NCI-H526 (cell line): ENCODE results near the gene AMZ1.
"Not testable (repeated sequence)": the region's sequence is repeated elsewhere in the genome, so short reads cannot be mapped to it uniquely, and the experiment has no call there.

ENCODE experiments used
- DNase-seq, 2 experiments: peaks; one replicate each; lab custom pipeline; 2025; lab: John Stamatoyannopoulos, UW

The AMZ1 gene

DNA sequence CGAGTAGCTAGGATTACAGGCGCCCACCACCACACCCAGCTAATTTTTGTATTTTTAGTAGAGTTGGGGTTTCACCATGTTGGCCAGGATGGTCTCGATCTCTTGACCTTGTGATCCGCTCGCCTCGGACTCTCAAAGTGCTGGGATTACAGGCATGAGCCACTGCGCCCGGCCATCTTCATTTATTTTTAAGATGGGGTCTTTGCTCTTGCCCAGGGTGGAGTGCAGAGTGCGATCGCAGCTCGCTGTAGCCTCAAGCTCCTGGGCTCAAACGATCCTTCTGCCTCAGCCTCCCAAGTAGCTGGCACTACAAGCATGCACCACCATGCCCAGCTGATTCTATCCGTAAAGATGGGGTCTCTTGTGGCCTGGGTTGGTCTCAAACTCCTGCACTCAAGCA is 39.2 kb downstream of the AMZ1 start:
- DNase-seq = not testable (repeated sequence)

DNA sequence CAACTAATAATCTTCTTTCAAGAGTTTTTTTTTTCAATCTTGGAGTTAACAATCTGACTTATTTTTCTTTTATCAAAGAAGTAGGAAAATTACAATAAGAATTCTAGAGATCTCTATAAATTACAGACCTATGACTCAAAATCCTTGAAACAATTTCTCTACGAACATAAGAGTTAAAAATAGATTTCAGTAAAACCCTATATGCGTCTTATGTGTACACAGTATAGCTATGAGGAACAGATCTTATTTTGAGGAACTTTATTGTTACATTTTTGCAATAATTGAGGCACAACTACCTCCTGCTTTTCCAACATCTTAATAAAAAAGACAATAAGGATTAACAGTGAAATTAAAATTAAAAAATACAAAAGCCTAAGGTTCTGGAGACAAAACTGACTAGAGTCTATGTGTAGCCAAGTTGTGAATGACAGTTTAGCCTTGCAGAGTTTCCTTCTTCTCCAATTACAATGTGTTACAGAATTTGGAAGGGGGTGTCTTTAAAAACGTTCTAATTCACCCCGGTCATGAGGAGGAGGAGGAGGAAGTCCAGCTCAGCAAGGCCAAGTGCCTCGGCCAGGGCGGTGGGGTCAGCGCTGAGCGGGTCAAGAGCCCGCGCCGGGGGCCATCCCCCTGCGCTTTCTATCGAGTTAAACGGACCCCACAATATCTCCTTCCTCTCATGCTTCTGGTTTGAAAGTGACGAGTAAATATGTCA is 40.5 kb downstream of the AMZ1 start:
- no peak for DNase-seq

DNA sequence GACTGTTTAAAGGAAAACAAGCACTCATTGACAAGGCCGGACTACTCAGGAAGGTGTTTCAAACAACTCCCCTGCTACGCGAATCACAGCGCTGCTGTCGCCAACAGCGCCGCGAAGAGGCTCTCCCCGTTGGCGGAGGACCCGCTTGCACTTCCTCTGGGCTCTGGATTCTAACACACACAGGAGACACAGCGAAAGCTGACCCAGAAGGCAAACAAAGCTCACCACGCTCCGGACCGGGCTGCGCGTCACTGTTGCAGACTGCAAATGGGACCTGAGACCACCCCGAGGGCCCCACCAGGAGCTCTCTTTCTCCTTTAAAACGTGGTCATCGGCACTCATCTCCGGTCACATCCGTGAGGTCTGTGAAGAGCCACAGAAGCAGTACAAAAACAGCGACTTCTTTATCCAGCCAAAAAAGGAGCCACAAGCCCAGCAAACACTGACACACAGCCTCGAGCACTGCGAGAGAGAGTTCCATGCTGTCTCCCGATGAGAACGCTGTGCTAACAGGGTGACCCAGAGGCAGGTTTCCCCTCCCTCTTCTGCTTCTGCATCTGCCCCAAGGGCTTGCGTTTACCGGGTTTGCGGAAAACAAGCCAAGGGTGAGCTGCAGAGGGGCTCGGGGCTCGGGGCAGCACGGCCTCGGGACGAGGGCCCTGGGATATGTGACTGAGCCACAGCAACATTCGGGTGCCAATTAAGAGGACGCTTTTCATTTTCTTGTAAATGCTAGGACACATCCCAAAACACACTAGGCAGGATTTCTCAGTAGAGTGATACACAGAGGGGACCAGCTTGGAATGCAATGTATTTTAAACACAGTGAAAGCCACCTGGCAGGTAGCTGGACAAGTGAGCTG is 41.3 kb downstream of the AMZ1 start:
- no peak for DNase-seq

DNA sequence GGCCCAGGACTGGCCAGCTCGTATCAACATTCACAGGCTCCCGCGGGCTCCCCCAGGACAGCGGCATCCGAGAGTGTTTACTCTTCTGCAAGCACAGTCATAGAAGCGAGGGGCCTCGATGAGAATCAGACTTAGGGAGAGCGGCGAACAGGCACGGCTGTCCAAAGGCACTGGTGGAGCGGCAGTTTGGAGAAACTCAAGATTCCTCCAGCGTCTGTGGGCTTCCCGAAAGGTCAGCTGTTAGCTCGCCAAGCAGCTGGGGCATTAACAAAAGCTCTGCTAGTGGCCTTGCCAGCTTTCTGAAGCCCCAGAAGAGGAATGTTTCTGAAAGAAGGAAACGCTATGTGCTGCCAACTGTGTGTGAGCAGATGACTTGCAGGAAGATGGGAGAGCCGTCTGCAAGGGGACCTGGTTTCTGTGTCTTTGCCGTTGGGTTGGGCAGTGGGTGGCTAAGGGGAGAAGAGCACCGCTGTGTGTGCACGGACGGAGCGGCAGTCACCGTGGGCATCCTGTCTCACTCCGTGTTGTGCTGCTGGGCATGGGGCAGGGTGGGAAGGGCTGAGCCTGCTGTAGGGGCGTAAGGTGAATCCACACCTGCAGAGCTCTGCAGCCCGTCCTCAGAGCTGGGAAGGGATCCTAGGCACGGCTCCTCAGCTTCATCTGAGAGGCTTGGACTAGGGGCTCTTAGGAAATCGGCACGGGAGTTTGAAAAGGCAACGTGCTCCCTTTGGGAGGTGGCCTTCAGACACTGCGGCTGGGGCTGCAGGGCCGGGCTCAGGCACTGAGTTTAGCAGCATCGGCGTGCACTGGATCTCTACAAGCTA is 42.1 kb downstream of the AMZ1 start:
- no peak for DNase-seq

DNA sequence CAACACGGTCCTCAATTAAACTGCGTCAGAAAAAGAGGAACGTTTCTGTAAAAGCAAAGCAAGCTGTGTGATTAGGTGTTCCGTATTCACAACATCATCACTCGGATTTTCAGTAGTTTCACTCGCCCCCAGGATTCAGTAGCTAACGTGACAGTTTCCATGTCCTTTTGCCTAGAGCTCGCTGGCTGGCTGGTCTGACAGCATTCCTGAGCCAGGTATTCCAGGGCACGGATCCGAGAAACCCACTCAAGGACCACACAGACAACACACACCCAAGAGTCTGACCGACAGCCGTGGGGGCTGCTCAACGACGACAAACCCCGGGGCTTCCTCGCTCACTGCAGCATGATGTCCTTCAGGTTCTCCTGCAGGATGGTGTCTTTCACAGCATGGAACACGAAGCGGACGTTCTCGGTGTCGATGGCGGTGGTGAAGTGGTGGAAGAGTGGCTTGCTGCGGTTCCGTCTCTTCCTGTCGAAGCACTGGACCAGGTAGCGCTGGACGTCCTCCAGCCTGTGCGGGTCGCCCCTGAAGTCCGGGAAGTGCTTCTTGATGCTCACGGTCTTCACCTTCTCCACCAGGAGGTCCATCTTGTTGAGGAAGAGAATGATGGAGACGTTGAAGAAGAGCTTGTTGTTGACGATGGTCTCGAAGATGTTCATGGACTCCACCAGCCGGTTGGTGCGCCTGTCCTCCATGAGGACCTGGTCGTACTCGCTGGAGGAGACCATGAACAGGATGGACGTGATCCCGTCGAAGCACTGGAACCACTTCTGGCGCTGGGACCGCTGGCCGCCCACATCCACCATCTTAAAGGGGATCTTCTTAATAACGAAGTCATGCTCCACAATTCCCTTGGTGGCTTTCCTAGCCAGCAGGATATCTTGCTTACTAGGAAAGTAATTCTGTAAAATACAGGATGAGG is 43.1 kb downstream of the AMZ1 start:
- DNase-seq = no peak

DNA sequence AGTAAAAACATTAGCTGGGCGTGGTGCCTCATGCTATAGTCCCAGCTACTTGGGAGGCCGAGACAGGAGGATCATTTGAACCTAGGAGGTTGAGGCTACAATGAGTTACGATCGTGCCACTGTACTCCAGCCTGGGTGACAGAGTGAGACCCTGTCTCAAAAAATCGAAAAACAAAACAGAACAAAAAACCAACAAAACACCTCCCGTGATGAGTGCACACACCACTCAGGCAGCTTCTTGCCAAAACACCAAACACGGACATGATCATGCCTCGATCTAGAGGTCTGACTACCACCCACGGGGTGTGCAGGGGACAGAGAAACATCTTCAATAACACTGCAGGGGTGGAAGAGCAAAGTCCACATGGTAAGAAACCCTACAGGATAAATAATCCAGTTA is 44.4 kb downstream of the AMZ1 start:
- DNase-seq = no peak

DNA sequence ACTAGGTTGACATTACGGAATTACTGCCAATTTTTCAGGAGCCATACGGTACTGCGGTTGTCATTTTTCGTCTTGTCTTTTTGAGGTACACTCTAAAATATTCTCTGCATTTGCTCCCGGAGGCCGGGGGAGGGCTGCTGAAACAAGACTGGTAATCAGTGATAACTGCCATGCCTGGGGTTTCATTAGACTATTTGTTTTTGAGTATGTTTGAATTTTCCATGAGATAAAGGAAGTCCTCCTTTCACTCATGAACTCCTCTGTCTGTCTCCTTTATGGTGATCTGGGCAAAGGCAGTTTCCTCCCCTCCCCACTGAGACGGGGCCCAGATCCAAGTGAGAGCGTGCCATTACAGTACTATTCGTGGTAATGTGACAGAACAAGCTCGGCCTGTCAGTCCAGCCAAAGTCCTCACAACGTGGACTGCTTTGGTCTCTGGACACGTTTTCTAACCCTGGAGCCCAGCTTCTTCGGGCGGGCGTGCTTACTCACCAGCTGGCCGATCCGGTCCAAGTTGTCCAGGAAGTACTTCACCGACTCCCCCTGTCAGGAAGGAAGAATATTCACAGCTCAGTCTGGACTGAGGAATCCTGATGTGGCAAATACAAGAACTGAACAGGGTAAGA is 45.1 kb downstream of the AMZ1 start:
- DNase-seq = no peak

DNA sequence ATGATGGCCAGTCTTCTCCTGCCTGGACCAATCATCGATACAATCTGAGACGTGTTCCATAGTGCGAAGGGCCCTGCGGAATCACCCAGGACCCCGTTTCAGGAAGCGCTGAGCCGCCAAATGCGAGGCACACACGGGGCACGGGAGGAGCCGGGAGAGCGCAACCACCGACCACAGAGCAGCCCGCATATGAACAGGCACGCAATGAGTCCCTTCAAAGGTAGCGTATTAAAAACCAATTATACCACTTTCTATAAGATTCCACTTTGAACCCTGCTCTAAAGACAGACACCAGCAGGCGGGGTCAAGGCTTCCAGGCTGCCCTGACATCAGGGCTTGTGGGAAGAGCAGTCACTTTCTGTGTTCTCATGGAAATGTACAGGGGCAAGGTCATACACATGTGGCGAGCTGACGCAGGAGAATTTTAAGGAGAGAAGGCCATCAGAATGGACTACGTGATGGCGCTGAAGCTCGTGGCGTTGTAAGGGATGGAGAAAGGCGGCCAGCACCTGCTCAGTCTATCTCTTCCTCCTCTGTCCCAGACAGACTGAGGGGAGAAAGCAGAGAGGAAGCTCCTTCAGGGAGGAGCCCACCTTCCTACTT is 46.2 kb downstream of the AMZ1 start:
- DNase-seq = no peak

DNA sequence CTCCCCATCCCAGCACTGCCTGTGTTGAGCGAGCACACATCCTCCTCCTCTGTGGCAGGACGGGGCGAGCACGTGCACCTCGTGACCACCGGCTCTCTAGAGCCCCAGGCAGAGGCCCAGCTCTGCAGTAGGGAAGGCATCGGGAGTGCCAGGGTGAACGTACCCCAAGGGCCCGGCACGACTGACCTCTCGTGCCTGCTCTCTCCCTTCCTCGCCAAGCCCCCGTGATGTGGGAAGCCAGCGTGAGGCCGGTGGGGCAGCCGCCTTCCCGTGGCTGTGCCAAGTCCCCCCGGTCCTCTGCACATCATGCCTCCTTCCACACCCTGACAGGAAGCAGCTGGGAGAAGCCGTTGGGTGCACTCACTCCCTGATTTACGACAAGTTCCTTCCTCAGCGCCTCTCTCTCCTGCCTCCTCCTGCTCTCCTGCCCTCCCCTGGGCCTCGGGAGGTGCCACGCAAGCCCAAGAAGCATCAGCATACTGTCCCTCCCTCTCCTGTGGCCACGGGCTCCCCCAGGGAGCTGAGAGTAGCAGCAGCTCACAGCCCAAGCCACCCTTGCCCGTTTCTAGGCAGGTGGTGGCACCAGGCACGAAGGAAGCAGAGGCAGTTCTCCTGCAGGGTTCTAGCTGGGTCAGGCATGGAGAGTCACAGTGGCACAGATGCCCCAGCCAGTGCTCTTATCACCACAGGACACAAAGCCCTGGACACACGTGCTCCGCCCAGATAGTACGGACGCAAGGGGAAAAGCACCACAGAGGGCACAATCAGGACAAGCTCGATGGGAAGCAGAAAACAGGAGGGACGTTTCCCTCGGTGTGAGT is 47.0 kb downstream of the AMZ1 start:
- DNase-seq = no peak

DNA sequence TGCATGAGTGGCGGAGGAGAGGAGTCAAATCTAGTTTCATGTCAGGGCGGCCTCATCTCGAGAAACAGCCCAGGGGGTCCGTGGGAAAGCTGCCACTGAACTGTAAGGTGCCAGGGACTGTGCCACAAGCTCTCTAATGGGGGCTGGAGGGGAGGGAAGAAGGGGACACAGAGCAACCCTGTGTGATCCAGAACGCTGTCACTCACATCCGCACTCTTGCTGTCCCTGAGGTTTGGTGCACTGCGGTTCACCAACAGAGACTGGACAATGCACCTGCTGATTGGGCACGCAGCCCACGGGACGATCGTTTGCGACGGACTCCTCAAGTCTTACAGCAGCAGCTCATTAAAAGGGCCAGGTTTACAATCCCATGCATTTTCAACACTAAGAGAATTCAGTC is 47.7 kb downstream of the AMZ1 start:
- DNase-seq = no peak

DNA sequence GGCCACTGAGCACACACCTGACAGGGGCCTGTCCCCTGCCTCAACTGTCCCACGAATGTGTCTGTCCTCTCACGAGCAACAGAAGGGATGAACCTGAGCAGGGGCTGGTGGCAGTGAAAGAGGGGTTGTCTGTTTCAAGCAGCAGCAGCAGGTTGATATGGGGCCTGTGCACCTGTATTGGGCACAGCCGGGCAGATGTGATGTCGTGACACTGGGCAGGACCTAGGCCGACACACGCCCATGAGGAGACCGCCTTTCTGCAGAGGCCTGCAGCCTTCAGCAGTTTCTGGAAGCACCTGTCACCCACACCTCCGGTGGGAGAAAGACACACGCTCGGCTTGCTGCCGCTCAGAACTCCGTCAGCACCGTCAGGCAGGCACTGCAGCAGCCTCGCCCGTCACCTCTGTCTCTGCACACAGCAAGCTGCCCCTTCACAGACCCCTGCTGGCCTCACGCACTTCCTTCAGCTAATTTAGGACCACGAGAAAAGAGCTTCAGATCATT is 48.5 kb downstream of the AMZ1 start:
- DNase-seq = no peak

DNA sequence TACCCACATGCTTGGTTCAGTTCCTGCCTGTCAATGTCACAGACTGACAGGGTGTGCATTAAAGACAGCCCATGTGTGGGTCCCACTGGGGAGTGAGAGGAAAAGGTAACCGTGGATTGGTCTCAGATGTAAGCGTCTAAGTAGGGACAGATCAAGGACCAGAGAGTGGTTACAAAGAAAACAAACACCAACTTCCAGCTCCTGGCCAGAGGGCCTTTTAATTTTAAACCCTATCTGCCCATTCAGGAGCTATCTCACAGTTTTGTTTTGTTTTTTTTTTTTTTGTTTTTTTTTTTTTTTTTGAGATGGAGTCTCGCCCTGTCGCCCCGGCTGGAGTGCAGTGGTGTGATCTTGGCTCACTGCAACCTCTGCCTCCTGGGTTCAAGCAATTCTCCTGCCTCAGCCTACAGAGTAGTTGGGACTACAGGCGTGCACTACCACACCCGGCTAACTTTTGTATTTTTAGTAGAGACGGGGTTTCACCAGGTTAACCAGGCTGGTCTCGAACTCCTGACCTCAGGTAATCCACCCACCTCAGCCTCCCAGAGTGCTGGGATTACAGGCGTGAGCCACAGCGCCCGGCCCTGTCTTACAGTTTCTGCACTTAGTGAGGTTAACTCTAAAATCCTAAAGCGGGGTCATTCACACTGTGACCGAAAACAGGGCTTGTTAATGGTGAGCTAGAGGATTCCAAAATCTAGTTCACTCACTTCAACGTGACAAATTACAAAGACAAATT is 49.2 kb downstream of the AMZ1 start:
- DNase-seq = not testable (repeated sequence)

DNA sequence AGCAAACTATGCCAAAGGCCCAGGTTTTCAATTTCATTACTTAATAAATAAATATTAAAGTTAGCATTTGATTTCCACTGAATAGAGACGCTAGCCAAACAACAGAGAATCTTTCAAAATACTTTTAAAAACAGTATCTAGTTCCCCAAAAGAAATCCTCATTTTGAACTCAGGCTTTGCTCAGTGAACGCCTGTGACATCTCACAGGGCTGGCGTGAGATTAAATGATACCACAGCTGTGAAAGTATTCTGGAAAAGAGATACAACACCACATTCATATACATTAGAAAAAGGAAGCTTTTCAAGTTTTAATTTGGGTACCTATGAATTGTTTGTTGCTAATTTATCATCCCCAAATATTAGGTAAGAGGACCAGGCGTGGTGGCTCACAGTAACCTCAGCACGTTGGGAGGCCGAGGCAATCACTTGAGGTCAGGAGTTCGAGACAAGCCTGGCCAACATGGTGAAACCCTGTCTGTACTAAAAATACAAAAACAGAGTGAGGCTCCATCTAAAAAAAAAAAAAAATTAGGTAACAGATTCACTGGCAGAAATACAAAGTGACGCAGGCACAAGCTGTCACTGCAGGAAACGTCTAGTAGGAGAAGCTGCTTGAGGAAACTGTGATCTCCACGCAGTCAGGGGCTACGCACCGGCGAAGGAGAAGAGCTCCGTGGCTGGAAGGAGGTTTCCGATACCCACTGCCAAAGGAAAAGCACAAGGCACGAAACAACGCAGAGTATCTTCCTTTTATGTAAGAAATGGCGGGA is 50.0 kb downstream of the AMZ1 start:
- DNase-seq = no peak

DNA sequence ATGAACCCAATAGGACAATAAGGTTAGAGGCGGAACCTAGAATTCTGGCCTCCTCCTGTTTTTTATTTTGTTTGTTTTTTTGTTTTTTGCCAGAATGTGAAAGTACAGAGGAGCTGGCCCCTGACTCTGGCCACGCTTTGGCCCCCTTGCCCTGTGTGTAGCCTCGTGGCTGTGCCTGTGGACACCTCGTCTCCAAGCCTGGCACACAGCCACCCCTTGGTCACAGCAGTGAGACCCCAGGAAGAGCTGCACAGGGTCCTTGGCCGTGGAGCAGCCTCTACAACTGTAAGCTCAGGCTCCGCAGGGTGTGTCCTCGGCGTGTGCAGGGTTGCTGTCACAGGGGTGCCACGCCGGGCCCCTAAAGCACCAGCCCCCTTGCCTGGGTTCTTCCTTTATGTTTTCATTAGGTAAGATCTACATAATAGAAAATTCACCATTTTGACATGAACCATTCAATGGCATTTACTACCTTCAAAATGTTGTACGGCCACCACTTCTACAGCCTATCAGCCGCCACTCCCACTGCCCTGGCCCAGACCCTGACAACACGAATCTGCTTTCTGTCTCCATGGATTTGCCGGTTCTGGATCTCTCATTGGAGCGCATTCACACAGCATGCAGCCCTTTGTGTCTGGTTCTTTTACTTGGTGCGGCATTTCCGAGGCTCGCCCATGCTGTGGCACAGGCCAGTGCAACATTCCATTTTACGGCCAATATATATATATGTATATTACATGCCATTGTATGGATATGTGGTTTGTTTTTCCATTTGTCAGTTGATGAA is 51.0 kb downstream of the AMZ1 start:
- DNase-seq = no peak

DNA sequence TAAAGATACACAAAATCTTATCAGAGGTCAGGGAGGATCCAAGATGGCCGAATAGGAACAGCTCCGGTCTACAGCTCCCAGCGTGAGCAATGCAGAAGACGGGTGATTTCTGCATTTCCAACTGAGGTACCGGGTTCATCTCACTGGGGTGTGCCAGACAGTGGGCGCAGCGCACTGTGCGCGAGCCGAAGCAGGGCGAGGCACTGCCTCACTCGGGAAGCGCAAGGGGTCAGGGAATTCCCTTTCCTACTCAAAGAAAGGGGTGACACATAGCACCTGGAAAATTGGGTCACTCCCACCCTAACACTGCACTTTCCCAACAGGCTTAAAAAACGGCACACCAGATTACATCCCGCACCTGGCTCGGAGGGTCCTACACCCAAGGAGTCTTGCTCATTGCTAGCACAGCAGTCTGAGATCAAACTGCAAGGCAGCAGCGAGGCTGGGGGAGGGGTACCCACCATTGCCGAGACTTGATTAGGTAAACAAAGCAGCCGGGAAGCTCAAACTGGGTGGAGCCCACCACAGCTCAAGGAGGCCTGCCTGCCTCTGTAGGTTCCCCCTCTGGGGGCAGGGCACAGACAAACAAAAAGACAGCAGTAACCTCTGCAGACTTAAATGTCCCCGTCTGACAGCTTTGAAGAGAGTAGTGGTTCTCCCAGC is 55.7 kb downstream of the AMZ1 start:
- DNase-seq = not testable (repeated sequence)

DNA sequence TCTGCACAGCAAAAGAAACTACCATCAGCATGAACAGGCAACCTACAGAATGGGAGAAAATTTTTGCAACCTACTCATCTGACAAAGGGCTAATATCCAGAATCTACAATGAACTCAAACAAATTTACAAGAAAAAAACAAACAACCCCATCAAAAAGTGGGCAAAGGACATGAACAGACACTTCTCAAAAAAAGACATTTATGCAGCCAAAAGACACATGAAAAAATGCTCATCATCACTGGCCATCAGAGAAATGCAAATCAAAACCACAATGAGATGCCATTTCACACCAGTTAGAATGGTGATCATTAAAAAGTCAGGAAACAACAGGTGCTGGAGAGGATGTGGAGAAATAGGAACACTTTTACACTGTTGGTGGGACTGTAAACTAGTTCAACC is 60.7 kb downstream of the AMZ1 start:
- not testable (repeated sequence) for DNase-seq

DNA sequence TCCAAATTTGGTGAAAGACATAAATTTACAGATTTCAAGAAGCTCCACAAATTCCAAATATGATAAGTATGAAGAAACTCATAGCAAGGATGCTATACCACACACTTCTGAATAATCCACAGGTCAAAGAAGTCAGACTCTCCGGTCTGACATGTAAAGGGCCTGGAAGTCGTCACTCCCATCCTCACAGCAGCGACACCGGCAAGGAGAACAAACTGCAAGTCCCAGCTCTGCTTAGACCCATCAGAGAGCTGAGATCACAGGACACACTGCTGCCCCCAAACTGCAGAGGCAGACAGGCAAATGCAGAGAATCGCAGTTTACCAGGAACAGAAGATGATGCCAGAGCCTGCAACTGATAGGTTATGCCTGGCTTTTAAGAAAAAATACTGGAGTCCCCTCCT is 62.0 kb downstream of the AMZ1 start:
- DNase-seq = no peak
